Measurements from ENCODE around the gene RNASE8. TPM values are rescaled to one million over a fixed set of nuclear protein-coding genes. Genes with fewer than 3 reads are reported as not detected.

Gene RNASE8
- total RNA-seq, 1 experiment from 2014 or later: not detected

Other genes with a start within 250 kb of the RNASE8 start
- gene RNASE3, start 166.4 kb upstream of the RNASE8 start, total RNA-seq (2014; rRNA removed; shearing (Covaris generic); ENCODE audit: low replicate concordance): not detected in 2 replicates
- not detected in 2 replicates for gene RNASE2, start 102.3 kb upstream of the RNASE8 start, total RNA-seq (2014; rRNA removed; shearing (Covaris generic); ENCODE audit: low replicate concordance)
- 110 and 150 TPM in 2 replicates for gene METTL17, start 67.8 kb upstream of the RNASE8 start, total RNA-seq (2014; rRNA removed; shearing (Covaris generic); ENCODE audit: low replicate concordance)
- not detected in 2 replicates for gene SLC39A2, start 58.5 kb upstream of the RNASE8 start, total RNA-seq (2014; rRNA removed; shearing (Covaris generic); ENCODE audit: low replicate concordance)
- gene NDRG2, start 32.8 kb upstream of the RNASE8 start, total RNA-seq (2014; rRNA removed; shearing (Covaris generic); ENCODE audit: low replicate concordance): not detected in 2 replicates
- gene TPPP2, start 27.6 kb upstream of the RNASE8 start, total RNA-seq (2014; rRNA removed; shearing (Covaris generic); ENCODE audit: low replicate concordance): not detected in 2 replicates
- not detected in 2 replicates for gene RNASE13, start 23.0 kb upstream of the RNASE8 start, total RNA-seq (2014; rRNA removed; shearing (Covaris generic); ENCODE audit: low replicate concordance)
- gene RNASE7, start 15.5 kb upstream of the RNASE8 start, total RNA-seq (2014; rRNA removed; shearing (Covaris generic); ENCODE audit: low replicate concordance): not detected in 2 replicates
- 2.2 TPM in 2 replicates for gene ARHGEF40, start 12.5 kb downstream of the RNASE8 start, total RNA-seq (2014; rRNA removed; shearing (Covaris generic); ENCODE audit: low replicate concordance)
- gene ZNF219, start 40.8 kb downstream of the RNASE8 start, total RNA-seq (2014; rRNA removed; shearing (Covaris generic); ENCODE audit: low replicate concordance): 3.4 and 3.8 TPM in 2 replicates
- not detected in 2 replicates for gene TMEM253, start 43.2 kb downstream of the RNASE8 start, total RNA-seq (2014; rRNA removed; shearing (Covaris generic); ENCODE audit: low replicate concordance)
- gene OR5AU1, start 98.2 kb downstream of the RNASE8 start, total RNA-seq (2014; rRNA removed; shearing (Covaris generic); ENCODE audit: low replicate concordance): not detected in 2 replicates
- gene HNRNPC, start 211.6 kb downstream of the RNASE8 start, total RNA-seq (2014; rRNA removed; shearing (Covaris generic); ENCODE audit: low replicate concordance): 661 and 1,144 TPM in 2 replicates
- not detected in 2 replicates for gene RPGRIP1, start 222.3 kb downstream of the RNASE8 start, total RNA-seq (2014; rRNA removed; shearing (Covaris generic); ENCODE audit: low replicate concordance)